Activated B cell treated with CpG ODN at 0.5 μM for 24 hours (primary cell): ENCODE results near the gene PTDSS2. TPM values are rescaled to one million over a fixed set of nuclear protein-coding genes. Genes with fewer than 3 reads are reported as not detected.

Experiments used
- ATAC-seq: fragments of 200-7000 bp; cut with Tn5 transposase; one replicate; pipeline ENCODE4 v1.10.0; 2021; ENCODE audit warnings: low read depth, mild to moderate bottlenecking, moderate library complexity
- CTCF ChIA-PET: fragments of 350-600 bp; sonication (Branson Sonifier 250); formaldehyde crosslinking; loops from one replicate; lab custom pipeline; 2021; ENCODE audit warnings: antibody characterized with exemption; lab: Charles Lee
- POLR2A ChIA-PET: fragments of 350-600 bp; sonication (Branson Sonifier 250); formaldehyde crosslinking; loops from one replicate; lab custom pipeline; 2021; ENCODE audit warnings: antibody characterized with exemption; lab: Charles Lee
- DNase-seq: peaks from one replicate; pipeline ENCODE4 v3.0.0; 2022
- H3K27ac Mint-ChIP-seq: one replicate; pipeline ENCODE4 v1.8.0; 2020; ENCODE audit warnings: mixed read lengths
- H3K27me3 Mint-ChIP-seq: one replicate; pipeline ENCODE4 v1.8.0; 2021; ENCODE audit warnings: mixed read lengths
- H3K36me3 Mint-ChIP-seq: one replicate; pipeline ENCODE4 v1.8.0; 2021; ENCODE audit warnings: low read depth, mixed read lengths
- H3K4me1 Mint-ChIP-seq: one replicate; pipeline ENCODE4 v1.8.0; 2021; ENCODE audit warnings: mixed read lengths
- H3K4me3 Mint-ChIP-seq: one replicate; pipeline ENCODE4 v1.8.0; 2020; ENCODE audit warnings: mild to moderate bottlenecking, mixed read lengths
- H3K9me3 Mint-ChIP-seq: one replicate; pipeline ENCODE4 v1.8.0; 2020; ENCODE audit warnings: mixed read lengths
- intact Hi-C: fragments of 100-400 bp; cut with micrococcal nuclease; formaldehyde crosslinking; loops from one replicate; pipeline ENCODE4 v1.15.1; 2024
- total RNA-seq: library from RNA; stranded (reverse); gene quantifications from 2 replicates; pipeline ENCODE4 v1.2.3, GENCODE V29; 2022
- TF ChIP-seq, protein P1 (sequence below): fragments of 200-600 bp; IDR thresholded peaks from one replicate; pipeline ENCODE4 v1.8.0; 2022; ENCODE audit warnings: antibody characterized with exemption, mild to moderate bottlenecking

Gene PTDSS2
- total RNA-seq, 1 donor from 2014 or later = 22.0 TPM

DNA sequence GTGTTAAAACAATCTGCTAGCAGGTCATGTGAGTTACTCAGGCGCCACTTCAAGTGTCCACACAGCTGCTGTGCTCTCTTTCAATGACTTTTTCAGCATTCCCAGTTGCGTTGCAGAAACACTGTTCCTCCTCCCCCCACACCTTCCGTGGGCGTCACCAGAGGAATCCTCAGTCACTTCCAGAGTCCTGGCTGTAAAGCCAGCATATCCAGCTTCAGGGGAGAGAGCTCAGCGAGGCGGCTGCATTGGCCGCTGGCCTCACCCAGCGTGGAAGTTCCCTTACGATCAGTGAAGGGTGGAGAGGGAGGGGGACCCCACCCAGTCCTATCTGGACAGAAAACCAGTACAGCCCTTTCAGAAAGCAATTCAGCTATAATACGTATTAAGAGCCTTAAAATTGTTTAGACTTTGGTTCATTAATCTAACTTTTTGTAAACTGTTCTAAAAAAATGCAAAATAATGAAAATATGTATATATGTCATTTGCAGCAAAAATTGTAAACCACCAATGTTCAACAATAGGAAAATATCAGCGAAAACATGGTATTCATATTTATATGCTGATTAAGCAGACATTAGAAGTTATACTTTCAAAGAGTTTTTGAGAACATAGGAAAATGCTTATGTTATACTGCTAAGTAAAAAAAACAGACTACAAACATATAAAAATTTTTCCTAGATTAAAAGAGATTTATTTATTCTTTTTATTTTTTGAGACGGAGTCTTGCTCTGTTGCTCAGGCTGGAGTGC, 5.5 kb upstream of the PTDSS2 start:
- DNase-seq (no peak), ATAC-seq (no peak)
- TF ChIP-seq, protein P1, sequence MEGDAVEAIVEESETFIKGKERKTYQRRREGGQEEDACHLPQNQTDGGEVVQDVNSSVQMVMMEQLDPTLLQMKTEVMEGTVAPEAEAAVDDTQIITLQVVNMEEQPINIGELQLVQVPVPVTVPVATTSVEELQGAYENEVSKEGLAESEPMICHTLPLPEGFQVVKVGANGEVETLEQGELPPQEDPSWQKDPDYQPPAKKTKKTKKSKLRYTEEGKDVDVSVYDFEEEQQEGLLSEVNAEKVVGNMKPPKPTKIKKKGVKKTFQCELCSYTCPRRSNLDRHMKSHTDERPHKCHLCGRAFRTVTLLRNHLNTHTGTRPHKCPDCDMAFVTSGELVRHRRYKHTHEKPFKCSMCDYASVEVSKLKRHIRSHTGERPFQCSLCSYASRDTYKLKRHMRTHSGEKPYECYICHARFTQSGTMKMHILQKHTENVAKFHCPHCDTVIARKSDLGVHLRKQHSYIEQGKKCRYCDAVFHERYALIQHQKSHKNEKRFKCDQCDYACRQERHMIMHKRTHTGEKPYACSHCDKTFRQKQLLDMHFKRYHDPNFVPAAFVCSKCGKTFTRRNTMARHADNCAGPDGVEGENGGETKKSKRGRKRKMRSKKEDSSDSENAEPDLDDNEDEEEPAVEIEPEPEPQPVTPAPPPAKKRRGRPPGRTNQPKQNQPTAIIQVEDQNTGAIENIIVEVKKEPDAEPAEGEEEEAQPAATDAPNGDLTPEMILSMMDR = no peak
- H3K4me3 Mint-ChIP-seq = no peak overlapping the region
- no peaks in the 10 kb centered on the region for H3K27me3 Mint-ChIP-seq
- POLR2A ChIA-PET = interaction anchor here (1.2 kb wide), 1 partner anchor 177 kb away, joined by 3 read pairs; no protein-coding TSS in a partner anchor
- CTCF ChIA-PET = no interaction called here
- intact Hi-C loops = loop anchor here (5.0 kb wide), 1 partner anchor 192 kb away; no protein-coding TSS in a partner anchor
- H3K9me3 Mint-ChIP-seq = no peaks in the 10 kb centered on the region
- no peaks in the 10 kb centered on the region for H3K36me3 Mint-ChIP-seq
- H3K4me1 Mint-ChIP-seq = peaks cover 24% of the 10 kb centered on the region
- no peak overlapping the region for H3K27ac Mint-ChIP-seq

DNA sequence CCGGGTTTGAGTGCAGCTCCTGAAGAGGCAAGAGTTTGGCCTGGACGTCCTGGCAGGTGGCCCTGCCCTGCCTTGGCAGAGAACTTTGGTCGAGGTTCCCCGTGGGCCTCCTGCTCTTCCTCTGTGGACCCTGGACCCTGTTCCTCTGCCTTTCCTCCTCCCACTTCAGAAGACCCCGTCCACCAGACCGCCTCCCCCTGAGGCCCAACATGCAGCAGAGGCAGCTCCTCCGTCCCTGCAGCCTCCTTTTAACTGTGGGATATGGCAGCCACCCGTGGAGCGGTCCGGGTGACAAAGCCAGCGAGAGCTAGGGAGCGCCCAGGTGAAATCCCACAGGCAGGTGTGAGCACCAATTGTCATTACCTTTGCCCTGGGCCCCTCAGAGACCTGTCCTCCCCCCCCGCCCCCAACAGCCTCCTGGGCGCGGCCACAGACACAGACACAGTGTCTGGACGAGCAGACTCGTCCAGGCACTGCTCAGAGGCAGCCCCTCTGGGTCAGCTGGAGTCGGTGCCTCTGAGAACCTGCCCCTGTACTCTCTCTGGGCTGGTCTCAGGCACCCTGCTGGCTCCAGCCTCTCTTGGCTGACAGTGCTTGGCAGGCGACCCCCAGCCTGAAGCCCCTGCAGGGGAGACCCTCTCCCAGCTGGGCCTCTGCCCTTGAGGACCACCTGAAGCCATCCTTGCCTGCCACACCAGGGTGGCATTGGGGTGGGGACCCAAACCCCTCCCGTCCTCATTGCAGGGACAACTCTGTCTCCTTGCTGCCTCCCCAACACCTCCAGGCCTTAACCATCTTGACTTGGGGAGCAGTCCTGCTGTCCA, 4.1 kb upstream of the PTDSS2 start:
- H3K4me3 Mint-ChIP-seq = no peak overlapping the region
- TF ChIP-seq, protein P1 = no peak
- no peak for DNase-seq
- no peak for ATAC-seq
- CTCF ChIA-PET = no interaction called here
- no peaks in the 10 kb centered on the region for H3K9me3 Mint-ChIP-seq
- peaks cover 24% of the 10 kb centered on the region for H3K4me1 Mint-ChIP-seq
- POLR2A ChIA-PET = no interaction called here
- peaks cover 5% of the 10 kb centered on the region for H3K36me3 Mint-ChIP-seq
- intact Hi-C loops = loop anchor here (5.0 kb wide), 1 partner anchor 194 kb away; no protein-coding TSS in a partner anchor
- no peaks in the 10 kb centered on the region for H3K27me3 Mint-ChIP-seq
- H3K27ac Mint-ChIP-seq = no peak overlapping the region

DNA sequence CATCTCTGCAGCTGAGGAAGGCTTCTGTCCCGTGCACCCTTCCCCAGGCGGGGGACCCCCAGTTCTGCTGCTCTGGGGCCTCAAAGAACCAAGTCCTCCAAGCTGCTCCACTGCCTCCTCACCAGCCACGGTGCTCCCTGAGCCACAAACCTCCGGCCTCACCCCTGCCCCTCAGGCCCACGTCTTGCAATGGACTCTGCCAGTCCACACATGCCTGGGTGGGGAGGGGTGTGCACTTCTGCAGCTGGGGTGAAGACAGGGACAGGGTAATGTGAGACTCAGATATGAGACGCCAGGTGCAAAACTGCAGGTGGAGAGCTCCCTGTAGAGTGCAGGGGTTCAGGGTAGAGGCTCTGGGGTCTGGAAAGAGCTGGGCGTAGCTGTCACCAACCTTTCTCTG, 3.2 kb upstream of the PTDSS2 start:
- TF ChIP-seq, protein P1 = no peak
- Mint-ChIP-seq H3K27me3 (no peaks in the 10 kb centered on the region), H3K27ac (no peak overlapping the region), H3K9me3 (no peaks in the 10 kb centered on the region), H3K36me3 (peaks cover 5% of the 10 kb centered on the region), H3K4me3 (no peak overlapping the region), H3K4me1 (peaks cover 28% of the 10 kb centered on the region)
- ChIA-PET CTCF (no interaction called here), POLR2A (interaction anchor here (0.7 to 4.3 kb wide), 4 partner anchors 31 to 248 kb away, joined by 4 to 41 read pairs (median 20); partner anchors contain the start of genes DEAF1, RNH1 and SIGIRR)
- intact Hi-C loops = loop anchor here (5.0 kb wide), 1 partner anchor 195 kb away; no protein-coding TSS in a partner anchor
- DNase-seq (no peak), ATAC-seq (no peak)

DNA sequence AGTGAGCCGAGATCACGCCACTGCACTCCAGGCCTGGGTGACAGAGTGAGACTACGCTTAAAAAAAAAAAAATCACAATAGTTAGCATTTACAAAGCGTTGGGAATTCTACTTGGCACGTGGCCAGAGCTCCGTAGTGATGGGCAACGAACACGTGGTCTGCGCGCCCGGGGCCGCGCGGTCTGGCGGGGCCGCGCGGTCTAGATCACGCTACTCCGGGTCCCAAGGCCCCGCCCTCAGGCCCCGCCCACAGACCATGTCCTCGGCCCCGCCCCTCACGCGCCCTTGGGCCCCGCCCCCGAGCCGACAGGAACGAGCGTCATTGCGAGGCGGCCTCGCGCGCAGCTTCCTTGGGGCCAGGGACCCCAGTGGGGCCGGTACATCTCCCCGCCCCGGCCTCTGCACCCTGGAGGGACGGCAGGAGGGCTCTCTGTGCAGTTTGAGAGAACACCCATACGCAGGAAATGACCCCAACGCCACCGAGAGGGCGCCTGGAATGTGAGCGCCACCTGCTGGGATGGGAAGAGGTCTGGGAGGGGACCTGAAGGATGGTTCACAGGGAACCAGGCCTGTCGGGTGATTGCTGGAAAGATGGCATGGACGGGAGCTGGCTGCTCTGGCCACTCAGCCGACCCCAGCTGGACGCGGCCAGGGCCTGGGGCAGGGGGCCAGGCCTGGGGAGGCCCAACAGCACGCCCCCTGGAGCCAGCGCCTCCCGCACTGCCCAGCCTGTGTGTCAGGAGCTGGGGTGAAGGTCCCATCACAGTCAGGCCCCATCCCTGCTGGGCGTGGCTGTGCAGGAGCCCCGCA, 2.0 kb upstream of the PTDSS2 start:
- H3K9me3 Mint-ChIP-seq = no peaks in the 10 kb centered on the region
- TF ChIP-seq, protein P1 = no peak

More for the DNA sequence above, 2.0 kb upstream of the PTDSS2 start:
- CTCF ChIA-PET = interaction anchor here (0.5 to 2.8 kb wide), 9 partner anchors 8 to 240 kb away, joined by 3 to 8 read pairs (median 3); partner anchors contain the start of genes BET1L, RIC8A and RNH1
- Mint-ChIP-seq H3K27me3 (no peaks in the 10 kb centered on the region), H3K4me1 (peaks cover 34% of the 10 kb centered on the region), H3K27ac (peak overlapping the region; percentile 95), H3K4me3 (peak overlapping the region; percentile 94), H3K36me3 (peaks cover 9% of the 10 kb centered on the region)
- ATAC-seq (peak; percentile 75), DNase-seq (peak; percentile 97)
- POLR2A ChIA-PET = interaction anchor here (0.6 to 4.3 kb wide), 24 partner anchors 8 to 1911 kb away, joined by 3 to 50 read pairs (median 4); partner anchors contain the start of genes BET1L, GATD1, HRAS and LRRC56
- intact Hi-C loops = loop anchor here (1.0 to 5.0 kb wide), 6 partner anchors 33 to 241 kb away; partner anchors contain the start of genes BET1L, PSMD13, RIC8A and SIRT3
